ENCODE measurements around the gene NLK.
"Not testable (repeated sequence)": the region's sequence is repeated elsewhere in the genome, so short reads cannot be mapped to it uniquely, and the experiment has no call there.

The NLK gene

GRCh38 chr17:28186472-28186871 lies 144.0 kb downstream of the NLK start:
- not testable (repeated sequence) for H3K9ac ChIP-seq (ENCODE audit: low read depth, low read length, poor library complexity)
- H3K36me3 ChIP-seq (replicated peaks in 1 of 2; ENCODE audit: control insufficient read depth in 2 of 2, insufficient read depth in 2 of 2, low read length in 2 of 2) = peaks cover 6 to 56% of the 10 kb centered on the region in 2 donors
- WGBS, 2 donors (ENCODE audit: extremely low coverage in 2 of 2, insufficient read length in 2 of 2, insufficient replicate concordance in 1 of 2) = no CpG with 5 or more reads among the region's 3 CpGs

DNA sequence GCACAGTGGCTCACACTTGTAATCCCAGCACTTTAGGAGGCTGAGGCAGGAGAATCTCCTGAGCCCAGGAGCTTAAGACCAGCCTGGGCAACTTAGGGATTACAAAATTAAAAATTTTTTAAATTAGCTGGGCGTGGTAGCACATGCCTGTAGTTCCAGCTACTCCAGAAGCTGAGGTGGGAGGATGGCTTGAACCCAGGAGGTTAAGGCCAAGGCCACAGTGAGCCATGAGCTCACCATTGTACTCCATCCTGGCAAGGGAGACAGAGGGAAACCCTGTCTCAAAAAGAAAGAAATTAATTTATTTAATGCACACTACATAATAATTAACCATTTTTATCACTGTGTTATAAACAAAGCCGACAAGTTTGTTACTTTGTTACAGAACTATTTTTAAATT lies 145.5 kb downstream of the NLK start:
- Histone ChIP-seq H2AFZ (ENCODE audit: low read length) (no peak overlapping the region), H2BK12ac (ENCODE audit: low read length) (no peak overlapping the region), H3K4ac (ENCODE audit: low read length) (no peak overlapping the region), H3K9ac (ENCODE audit: low read depth, low read length, poor library complexity) (no peak overlapping the region), H3K23ac (ENCODE audit: low read depth, low read length, poor library complexity) (no peak overlapping the region), H3K79me1 (ENCODE audit: low read depth, low read length) (no peaks in the 10 kb centered on the region), H3K27me3 (ENCODE audit: control insufficient read depth in 3 of 3, insufficient read depth in 3 of 3, low read depth in 1 of 3, low read length in 3 of 3) (no peaks in the 10 kb centered on the region), H2BK15ac (ENCODE audit: low read length) (no peak overlapping the region), H2AK5ac (ENCODE audit: low read depth, low read length) (no peak overlapping the region), H4K91ac (ENCODE audit: low read depth, low read length, poor library complexity) (no peak overlapping the region), H3K27ac (replicated peaks; ENCODE audit: low read length) (no peak overlapping the region), H3K18ac (ENCODE audit: low read length) (no peak overlapping the region), H3K4me2 (ENCODE audit: insufficient read depth, low read length, poor library complexity, severe bottlenecking) (no peak overlapping the region), H3K36me3 (replicated peaks in 1 of 2; ENCODE audit: control insufficient read depth in 2 of 2, insufficient read depth in 2 of 2, low read length in 2 of 2) (peaks cover 6 to 68% of the 10 kb centered on the region in 2 donors), H2BK120ac (ENCODE audit: low read depth, low read length) (no peak overlapping the region), H4K8ac (ENCODE audit: low read depth, low read length) (no peak overlapping the region), H3K14ac (ENCODE audit: low read length) (no peak overlapping the region), H3K9me3 (replicated peaks in 1 of 2; ENCODE audit: control insufficient read depth in 2 of 2, insufficient read depth in 1 of 2, low read depth in 1 of 2, low read length in 2 of 2) (peaks cover 0 to 5% of the 10 kb centered on the region in 2 donors), H2BK5ac (ENCODE audit: low read length) (no peak overlapping the region), H3K4me3 (ENCODE audit: low read length in 2 of 2) (no peak overlapping the region), H3K4me1 (ENCODE audit: control insufficient read depth in 2 of 2, insufficient read depth in 1 of 2, low read depth in 1 of 2, low read length in 2 of 2) (no peaks in the 10 kb centered on the region)
- WGBS, 2 donors (ENCODE audit: extremely low coverage in 2 of 2, insufficient read length in 2 of 2, insufficient replicate concordance in 1 of 2) = no CpG with 5 or more reads among the region's 2 CpGs
- DNase-seq (ENCODE audit: low spot score) = no peak

More at GRCh38 chr17:28186472-28186871, 144.0 kb downstream of the NLK start:
- H3K4me3 ChIP-seq (ENCODE audit: low read length in 2 of 2); H3K18ac ChIP-seq (ENCODE audit: low read length); H3K9me3 ChIP-seq (replicated peaks in 1 of 2; ENCODE audit: control insufficient read depth in 2 of 2, insufficient read depth in 1 of 2, low read depth in 1 of 2, low read length in 2 of 2); H2BK15ac ChIP-seq (ENCODE audit: low read length); H2AK5ac ChIP-seq (ENCODE audit: low read depth, low read length); H3K4me2 ChIP-seq (ENCODE audit: insufficient read depth, low read length, poor library complexity, severe bottlenecking); H2AFZ ChIP-seq (ENCODE audit: low read length); H3K4me1 ChIP-seq (ENCODE audit: control insufficient read depth in 2 of 2, insufficient read depth in 1 of 2, low read depth in 1 of 2, low read length in 2 of 2); H4K8ac ChIP-seq (ENCODE audit: low read depth, low read length); DNase-seq (ENCODE audit: low spot score); H3K14ac ChIP-seq (ENCODE audit: low read length); H3K79me1 ChIP-seq (ENCODE audit: low read depth, low read length); H3K27me3 ChIP-seq (ENCODE audit: control insufficient read depth in 3 of 3, insufficient read depth in 3 of 3, low read depth in 1 of 3, low read length in 3 of 3); H2BK12ac ChIP-seq (ENCODE audit: low read length); H3K4ac ChIP-seq (ENCODE audit: low read length); H2BK120ac ChIP-seq (ENCODE audit: low read depth, low read length); H3K27ac ChIP-seq (replicated peaks; ENCODE audit: low read length); H3K23ac ChIP-seq (ENCODE audit: low read depth, low read length, poor library complexity); H4K91ac ChIP-seq (ENCODE audit: low read depth, low read length, poor library complexity); H2BK5ac ChIP-seq (ENCODE audit: low read length): not testable (repeated sequence)

DNA sequence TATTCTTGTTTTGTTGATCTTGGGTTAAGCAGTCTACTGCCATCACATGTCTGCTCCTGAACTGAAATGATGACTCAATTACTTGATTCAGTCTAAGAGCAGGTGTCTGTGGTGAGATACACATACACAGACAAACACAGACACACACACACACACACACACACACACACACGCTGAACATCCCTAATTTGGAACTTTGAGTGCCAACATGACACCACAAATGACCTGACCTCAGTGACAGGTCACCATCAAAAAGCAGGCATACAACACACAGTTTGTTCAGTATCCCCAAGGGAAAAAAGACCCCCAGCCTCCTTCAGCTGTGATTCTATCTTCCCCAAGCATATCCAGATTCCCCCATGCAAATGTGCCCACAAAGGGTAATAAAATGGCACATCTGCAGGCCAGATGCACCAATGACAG lies 146.4 kb downstream of the NLK start:
- H2AFZ ChIP-seq (ENCODE audit: low read length) = no peak overlapping the region
- no CpG with 5 or more reads among the region's 1 CpG for WGBS, 2 donors (ENCODE audit: extremely low coverage in 2 of 2, insufficient read length in 2 of 2, insufficient replicate concordance in 1 of 2)
- no peaks in the 10 kb centered on the region for H3K27me3 ChIP-seq (ENCODE audit: control insufficient read depth in 3 of 3, insufficient read depth in 3 of 3, low read depth in 1 of 3, low read length in 3 of 3)
- no peak overlapping the region for H2BK5ac ChIP-seq (ENCODE audit: low read length)
- H3K4ac ChIP-seq (ENCODE audit: low read length) = no peak overlapping the region
- no peak overlapping the region for H2BK15ac ChIP-seq (ENCODE audit: low read length)
- H2AK5ac ChIP-seq (ENCODE audit: low read depth, low read length) = no peak overlapping the region
- no peak overlapping the region for H4K91ac ChIP-seq (ENCODE audit: low read depth, low read length, poor library complexity)
- no peak overlapping the region for H3K27ac ChIP-seq (replicated peaks; ENCODE audit: low read length)
- no peak overlapping the region for H2BK120ac ChIP-seq (ENCODE audit: low read depth, low read length)
- H3K79me1 ChIP-seq (ENCODE audit: low read depth, low read length) = no peaks in the 10 kb centered on the region
- peaks cover 8 to 72% of the 10 kb centered on the region in 2 donors for H3K36me3 ChIP-seq (replicated peaks in 1 of 2; ENCODE audit: control insufficient read depth in 2 of 2, insufficient read depth in 2 of 2, low read length in 2 of 2)
- no peak overlapping the region for H3K14ac ChIP-seq (ENCODE audit: low read length)
- no peak for DNase-seq (ENCODE audit: low spot score)
- no peak overlapping the region for H3K9ac ChIP-seq (ENCODE audit: low read depth, low read length, poor library complexity)
- no peak overlapping the region for H3K23ac ChIP-seq (ENCODE audit: low read depth, low read length, poor library complexity)
- H3K4me1 ChIP-seq (ENCODE audit: control insufficient read depth in 2 of 2, insufficient read depth in 1 of 2, low read depth in 1 of 2, low read length in 2 of 2) = no peaks in the 10 kb centered on the region
- H3K4me3 ChIP-seq (ENCODE audit: low read length in 2 of 2) = no peak overlapping the region
- H3K9me3 ChIP-seq (replicated peaks in 1 of 2; ENCODE audit: control insufficient read depth in 2 of 2, insufficient read depth in 1 of 2, low read depth in 1 of 2, low read length in 2 of 2) = peaks cover 0 to 5% of the 10 kb centered on the region in 2 donors
- no peak overlapping the region for H2BK12ac ChIP-seq (ENCODE audit: low read length)
- no peak overlapping the region for H3K4me2 ChIP-seq (ENCODE audit: insufficient read depth, low read length, poor library complexity, severe bottlenecking)
- no peak overlapping the region for H4K8ac ChIP-seq (ENCODE audit: low read depth, low read length)
- H3K18ac ChIP-seq (ENCODE audit: low read length) = no peak overlapping the region

DNA sequence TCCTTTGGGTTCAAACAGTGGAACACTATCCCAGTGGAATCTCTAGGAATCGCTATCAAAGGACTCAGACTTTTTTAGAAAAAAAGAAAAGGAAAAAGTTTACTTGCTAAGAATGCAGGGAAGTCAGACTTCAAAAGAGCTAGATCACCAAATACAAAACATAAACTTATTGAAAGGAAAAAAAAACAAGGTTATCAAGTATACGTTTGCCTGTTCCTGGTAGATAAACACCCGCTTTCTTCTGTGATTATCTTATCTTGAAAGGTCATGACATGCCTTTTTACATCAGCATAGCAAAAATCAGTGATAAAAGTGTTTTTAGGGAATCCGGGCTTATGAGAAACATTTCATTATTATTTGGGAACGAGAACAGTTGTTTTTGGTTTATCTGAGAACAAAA lies 147.2 kb downstream of the NLK start:
- no peaks in the 10 kb centered on the region for H3K27me3 ChIP-seq (ENCODE audit: control insufficient read depth in 3 of 3, insufficient read depth in 3 of 3, low read depth in 1 of 3, low read length in 3 of 3)
- no peak overlapping the region for H2AK5ac ChIP-seq (ENCODE audit: low read depth, low read length)
- no peaks in the 10 kb centered on the region for H3K4me1 ChIP-seq (ENCODE audit: control insufficient read depth in 2 of 2, insufficient read depth in 1 of 2, low read depth in 1 of 2, low read length in 2 of 2)
- H4K8ac ChIP-seq (ENCODE audit: low read depth, low read length) = no peak overlapping the region
- H3K9me3 ChIP-seq (replicated peaks in 1 of 2; ENCODE audit: control insufficient read depth in 2 of 2, insufficient read depth in 1 of 2, low read depth in 1 of 2, low read length in 2 of 2) = peaks cover 0 to 5% of the 10 kb centered on the region in 2 donors
- no CpG with 5 or more reads among the region's 5 CpGs for WGBS, 2 donors (ENCODE audit: extremely low coverage in 2 of 2, insufficient read length in 2 of 2, insufficient replicate concordance in 1 of 2)
- no peak overlapping the region for H2BK120ac ChIP-seq (ENCODE audit: low read depth, low read length)
- H3K23ac ChIP-seq (ENCODE audit: low read depth, low read length, poor library complexity) = no peak overlapping the region
- no peak overlapping the region for H2BK15ac ChIP-seq (ENCODE audit: low read length)
- H3K14ac ChIP-seq (ENCODE audit: low read length) = no peak overlapping the region
- DNase-seq (ENCODE audit: low spot score) = no peak
- no peak overlapping the region for H3K18ac ChIP-seq (ENCODE audit: low read length)
- H3K4me2 ChIP-seq (ENCODE audit: insufficient read depth, low read length, poor library complexity, severe bottlenecking) = no peak overlapping the region
- H3K79me1 ChIP-seq (ENCODE audit: low read depth, low read length) = no peaks in the 10 kb centered on the region
- no peak overlapping the region for H3K27ac ChIP-seq (replicated peaks; ENCODE audit: low read length)
- no peak overlapping the region for H2BK12ac ChIP-seq (ENCODE audit: low read length)
- no peak overlapping the region for H2BK5ac ChIP-seq (ENCODE audit: low read length)
- no peak overlapping the region for H4K91ac ChIP-seq (ENCODE audit: low read depth, low read length, poor library complexity)
- H3K4ac ChIP-seq (ENCODE audit: low read length) = no peak overlapping the region
- H3K36me3 ChIP-seq (replicated peaks in 1 of 2; ENCODE audit: control insufficient read depth in 2 of 2, insufficient read depth in 2 of 2, low read length in 2 of 2) = peaks cover 10 to 72% of the 10 kb centered on the region in 2 donors
- no peak overlapping the region for H3K9ac ChIP-seq (ENCODE audit: low read depth, low read length, poor library complexity)
- no peak overlapping the region for H3K4me3 ChIP-seq (ENCODE audit: low read length in 2 of 2)
- H2AFZ ChIP-seq (ENCODE audit: low read length) = no peak overlapping the region
